GM23248 (cell line): ENCODE measurements around the gene PPIG. TPM values are rescaled to one million over a fixed set of nuclear protein-coding genes. Genes with fewer than 3 reads are reported as not detected.
A peak's percentile ranks its signal among the peaks of the same experiment; 100 is the strongest.
"Not testable (repeated sequence)": the region's sequence is repeated elsewhere in the genome, so short reads cannot be mapped to it uniquely, and the experiment has no call there.

Experiments
- DNase-seq: peaks from one replicate; pipeline ENCODE4 v3.0.0-alpha.2; 2015
- H2AFZ ChIP-seq: fragments of 200-600 bp; sonication (generic); 2 replicates; pipeline ENCODE4 v1.6.1; 2016; ENCODE audit warnings: antibody characterized with exemption
- H3F3A ChIP-seq: fragments of 200-600 bp; sonication (generic); 2 replicates; pipeline ENCODE4 v1.6.1; 2016; ENCODE audit warnings: mild to moderate bottlenecking, antibody characterized with exemption, mixed run types; ENCODE audit not compliant: insufficient read depth
- H3K27ac ChIP-seq: fragments of 200-600 bp; sonication (generic); 2 replicates; pipeline ENCODE4 v1.5.1; 2016; ENCODE audit warnings: mild to moderate bottlenecking
- H3K27me3 ChIP-seq: fragments of 200-600 bp; sonication (generic); replicated peaks from 2 replicates; pipeline ENCODE4 v1.6.1; 2016; ENCODE audit warnings: mild to moderate bottlenecking; ENCODE audit not compliant: insufficient read depth
- H3K36me3 ChIP-seq: fragments of 200-600 bp; sonication (generic); 2 replicates; pipeline ENCODE4 v1.6.1; 2016; ENCODE audit warnings: low read depth, mild to moderate bottlenecking
- H3K4me1 ChIP-seq: fragments of 200-600 bp; sonication (generic); 2 replicates; pipeline ENCODE4 v1.6.1; 2016; ENCODE audit warnings: mild to moderate bottlenecking; ENCODE audit not compliant: insufficient read depth
- H3K4me2 ChIP-seq: fragments of 200-600 bp; sonication (generic); one replicate; pipeline ENCODE4 v1.6.1; 2016; ENCODE audit warnings: mild to moderate bottlenecking; ENCODE audit not compliant: unreplicated experiment
- H3K4me3 ChIP-seq: fragments of 200-600 bp; sonication (generic); 2 replicates; pipeline ENCODE4 v1.5.1; 2016; ENCODE audit warnings: mild to moderate bottlenecking
- H3K79me2 ChIP-seq: fragments of 200-600 bp; sonication (generic); 2 replicates; pipeline ENCODE4 v1.6.1; 2016; ENCODE audit warnings: mild to moderate bottlenecking; ENCODE audit not compliant: insufficient read depth
- H3K9ac ChIP-seq: fragments of 200-600 bp; sonication (generic); 2 replicates; pipeline ENCODE4 v1.6.1; 2016; ENCODE audit warnings: mild to moderate bottlenecking
- H3K9me2 ChIP-seq: fragments of 200-600 bp; sonication (generic); 2 replicates; pipeline ENCODE4 v1.6.1; 2016; ENCODE audit warnings: mixed run types, mild to moderate bottlenecking, moderate library complexity; ENCODE audit not compliant: insufficient read depth
- H3K9me3 ChIP-seq: fragments of 200-600 bp; sonication (generic); one replicate; pipeline ENCODE4 v1.6.1; 2017; ENCODE audit warnings: low read depth
- H4K20me1 ChIP-seq: fragments of 200-600 bp; sonication (generic); 2 replicates; pipeline ENCODE4 v1.6.0; 2016; ENCODE audit not compliant: insufficient read depth
- EZH2 ChIP-seq: fragments of 200-600 bp; sonication (generic); IDR thresholded peaks from 2 replicates; pipeline ENCODE4 v1.6.1; 2018; ENCODE audit warnings: antibody characterized with exemption, mild to moderate bottlenecking; ENCODE audit not compliant: insufficient read depth, poor library complexity, severe bottlenecking
- EZH2phosphoT487 ChIP-seq: fragments of 200-600 bp; sonication (generic); IDR thresholded peaks from 2 replicates; pipeline ENCODE4 v1.6.1; 2018; ENCODE audit warnings: antibody characterized with exemption, moderate library complexity, mild to moderate bottlenecking, low read depth; ENCODE audit not compliant: insufficient read depth
- WGBS, 2 experiments: methylation state at CpG; one replicate each; pipeline ENCODE4 v1.1.6; 2015 to 2017; ENCODE audit warnings: low lambda C conversion rate in 2 of 2, low coverage in 1 of 2; ENCODE audit errors: missing lambda C conversion rate in 2 of 2; 5-methylcytosine and 5-hydroxymethylcytosine counted together
- in situ Hi-C: fragments of 300-500 bp; cut with MboI; formaldehyde crosslinking; loops from 2 replicates; pipeline ENCODE4 v1.15.0; 2020
- polyA plus RNA-seq: library from polyadenylated mRNA; unstranded; fragments of >200 nt; fragmentation: Nextera tagmentation; extraction: Ambion mirVana; gene quantifications from 2 replicates; pipeline ENCODE4 v1.2.1, GENCODE V29; 2016
- total RNA-seq: library from RNA; depleted of rRNA; stranded (reverse); fragments of >200 nt; shearing (Covaris generic); gene quantifications from 2 replicates; pipeline ENCODE4 v1.2.3, GENCODE V29; 2014

PPIG gene
- total and polyA plus RNA-seq, 2 experiments from 2014 or later: 23.0 to 51.3 TPM

DNA sequence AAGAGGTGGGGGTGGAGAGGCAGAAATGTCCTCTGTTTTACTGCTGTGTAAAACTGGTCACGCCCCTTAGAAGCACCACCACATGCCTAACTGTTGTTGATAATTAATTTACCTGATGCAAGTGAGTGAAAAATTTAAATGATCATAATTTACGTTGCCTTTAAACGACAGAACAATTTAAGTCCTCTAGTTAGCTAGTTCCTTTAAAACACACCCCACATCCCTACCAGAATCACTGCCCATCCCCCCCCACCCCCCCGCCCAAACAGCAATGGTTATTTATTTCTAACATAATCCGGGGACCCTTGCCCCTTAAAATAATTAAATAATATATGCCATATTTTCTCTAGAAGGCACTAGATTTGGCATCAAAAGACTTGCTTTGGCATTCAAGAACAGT lies 633 bp upstream of the PPIG start:
- H3K4me3 ChIP-seq: peak overlapping the region; percentile 99; the same call in 1 of the 2 replicates

DNA sequence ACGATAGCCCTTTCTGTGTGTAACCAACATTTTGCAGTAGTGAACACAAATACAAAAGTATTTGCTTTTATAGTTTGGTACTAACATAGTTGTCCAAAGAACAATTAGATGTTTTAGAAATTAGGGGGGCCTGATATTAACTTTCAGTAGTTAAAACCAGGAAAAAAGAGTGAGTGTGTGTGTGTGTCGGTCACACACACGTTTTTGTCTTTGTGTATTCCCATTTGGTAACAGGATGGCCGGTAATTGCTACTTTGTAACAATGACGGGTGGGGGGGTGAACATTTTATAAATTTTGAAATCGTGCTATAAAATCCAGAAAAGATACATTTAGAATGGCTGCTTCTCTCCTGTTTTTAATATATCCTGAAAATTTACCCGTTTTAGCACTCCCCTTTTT lies 1.5 kb downstream of the PPIG start:
- TF ChIP-seq EZH2phosphoT487 (no peak), EZH2 (no peak)
- in situ Hi-C loops: no loop called here

More for the DNA sequence above, 633 bp upstream of the PPIG start:
- Histone ChIP-seq H3K4me2 (peak overlapping the region; percentile 99), H3F3A (peaks cover 8% of the 10 kb centered on the region; the same call in 1 of the 2 replicates), H3K4me1 (peaks cover 12% of the 10 kb centered on the region), H3K9me2 (no peaks in the 10 kb centered on the region), H3K9ac (no peak overlapping the region), H3K27ac (peak overlapping the region; percentile 97), H3K27me3 (no peaks in the 10 kb centered on the region), H3K9me3 (no peaks in the 10 kb centered on the region), H2AFZ (peak overlapping the region; percentile 93), H4K20me1 (no peaks in the 10 kb centered on the region), H3K79me2 (peaks cover 41% of the 10 kb centered on the region), H3K36me3 (no peaks in the 10 kb centered on the region; the same call in 1 of the 2 replicates)
- TF ChIP-seq EZH2phosphoT487 (no peak), EZH2 (no peak)
- DNase-seq: no peak
- in situ Hi-C loops: no loop called here
- WGBS, 2 experiments: 88 to 91% methylated on average over 5 of the region's 5 CpGs

DNA sequence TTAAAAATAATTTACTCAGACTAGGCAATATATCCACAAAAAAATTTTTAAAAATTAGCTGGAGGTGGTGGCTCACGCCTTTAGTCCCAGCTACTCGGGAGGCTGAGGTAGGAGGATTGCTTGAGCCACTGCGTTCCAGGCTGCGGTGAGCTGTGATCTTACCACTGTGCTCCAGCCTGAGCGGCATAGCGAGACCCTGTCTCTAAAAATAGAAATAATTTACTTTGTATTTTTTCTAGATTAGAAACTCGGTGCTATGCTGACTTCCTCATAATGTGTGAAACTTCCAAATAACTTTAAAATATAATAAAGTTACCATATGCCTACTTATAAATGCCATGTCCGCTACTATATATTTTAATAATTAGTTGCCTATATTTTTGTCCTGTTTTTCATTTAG lies 6.7 kb downstream of the PPIG start:
- no peaks in the 10 kb centered on the region for H3K9me2 ChIP-seq
- H3K27ac ChIP-seq: no peak overlapping the region
- TF ChIP-seq EZH2: no peak
- TF ChIP-seq EZH2phosphoT487: no peak
- H3K4me2 ChIP-seq: no peak overlapping the region
- in situ Hi-C loops: no loop called here
- H2AFZ ChIP-seq: no peak overlapping the region
- H4K20me1 ChIP-seq: no peaks in the 10 kb centered on the region
- H3K4me1 ChIP-seq: peaks cover 10% of the 10 kb centered on the region
- WGBS, 2 experiments: 88 to 90% methylated on average over 8 of the region's 8 CpGs
- no peak for DNase-seq
- H3F3A ChIP-seq: no peaks in the 10 kb centered on the region
- H3K27me3 ChIP-seq: no peaks in the 10 kb centered on the region
- H3K9me3 ChIP-seq: no peaks in the 10 kb centered on the region
- peaks cover 100% of the 10 kb centered on the region for H3K79me2 ChIP-seq
- H3K9ac ChIP-seq: no peak overlapping the region
- H3K36me3 ChIP-seq: no peaks in the 10 kb centered on the region
- no peak overlapping the region for H3K4me3 ChIP-seq

More for the DNA sequence above, 1.5 kb downstream of the PPIG start:
- Histone ChIP-seq H3K4me1 (peaks cover 12% of the 10 kb centered on the region), H3K9ac (peak overlapping the region; percentile 99), H3K36me3 (no peaks in the 10 kb centered on the region; the same call in 1 of the 2 replicates), H2AFZ (peak overlapping the region; percentile 93; the same call in 1 of the 2 replicates), H3K27me3 (no peaks in the 10 kb centered on the region), H4K20me1 (no peaks in the 10 kb centered on the region), H3K4me3 (peak overlapping the region; percentile 99), H3K4me2 (peak overlapping the region; percentile 99), H3F3A (peaks cover 8% of the 10 kb centered on the region; the same call in 1 of the 2 replicates), H3K27ac (peak overlapping the region; percentile 97), H3K79me2 (peaks cover 63% of the 10 kb centered on the region), H3K9me2 (no peaks in the 10 kb centered on the region), H3K9me3 (no peaks in the 10 kb centered on the region)
- WGBS, 2 experiments: 1 to 2% methylated on average over 7 of the region's 7 CpGs
- peak; percentile 27 for DNase-seq

DNA sequence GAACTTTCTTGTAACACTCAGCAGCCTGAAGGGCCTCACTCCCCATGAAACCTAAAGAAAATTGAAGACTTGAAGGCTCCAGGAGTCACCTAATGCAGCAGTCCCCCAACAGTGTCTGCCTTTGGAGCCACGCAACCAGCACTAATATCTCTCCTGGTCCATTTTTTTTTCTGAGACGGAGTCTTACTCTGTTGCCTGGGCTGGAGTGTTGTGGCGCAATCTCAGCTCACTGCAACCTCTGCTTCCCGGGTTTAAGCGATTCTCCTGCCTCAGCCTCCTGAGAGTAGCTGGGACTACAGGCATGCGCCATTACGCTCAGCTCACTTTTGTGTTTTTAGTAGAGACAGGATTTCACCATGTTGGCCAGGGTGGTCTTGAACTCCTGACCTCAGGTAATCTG lies 12.4 kb downstream of the PPIG start:
- H3F3A ChIP-seq, DNase-seq, in situ Hi-C loops, H3K4me2 ChIP-seq, H3K27me3 ChIP-seq, H3K9ac ChIP-seq, H3K9me2 ChIP-seq, H3K27ac ChIP-seq, H3K9me3 ChIP-seq, H2AFZ ChIP-seq, H3K4me3 ChIP-seq, H3K36me3 ChIP-seq, H3K4me1 ChIP-seq: not testable (repeated sequence)
- Histone ChIP-seq H3K79me2 (peaks cover 100% of the 10 kb centered on the region), H4K20me1 (peaks cover 11% of the 10 kb centered on the region)
- WGBS, 2 experiments: 86% methylated on average over 7 of the region's 7 CpGs

DNA sequence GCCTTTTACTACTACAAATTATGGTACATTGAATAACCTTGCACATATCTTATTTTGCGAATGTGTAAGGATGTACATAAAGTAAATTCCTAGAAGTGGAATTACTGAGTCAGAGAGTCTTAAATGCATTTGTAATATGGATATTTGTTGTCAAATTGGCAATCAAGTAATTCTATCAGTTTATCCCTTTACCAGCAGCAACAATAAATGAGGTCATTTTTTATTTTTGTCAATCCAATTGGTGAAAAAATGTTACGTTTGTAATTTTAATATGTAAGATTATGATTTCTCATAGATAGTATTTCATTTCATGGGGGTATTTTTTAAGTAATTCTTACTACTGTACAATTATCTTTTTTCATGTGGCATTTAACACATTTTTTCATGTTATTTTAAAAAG lies 14.8 kb downstream of the PPIG start:
- H3K9me2 ChIP-seq: no peaks in the 10 kb centered on the region
- no peak for TF ChIP-seq EZH2phosphoT487
- no peak for TF ChIP-seq EZH2
- no peak overlapping the region for H3K4me2 ChIP-seq
- peaks cover 11% of the 10 kb centered on the region for H4K20me1 ChIP-seq
- H2AFZ ChIP-seq: no peak overlapping the region
- peaks cover 100% of the 10 kb centered on the region for H3K79me2 ChIP-seq
- no peaks in the 10 kb centered on the region for H3K4me1 ChIP-seq
- H3K4me3 ChIP-seq: no peak overlapping the region
- WGBS, 2 experiments: 90 to 95% methylated on average over 2 of the region's 2 CpGs
- no peaks in the 10 kb centered on the region for H3K27me3 ChIP-seq
- H3K27ac ChIP-seq: no peak overlapping the region
- no peak for DNase-seq
- H3F3A ChIP-seq: no peaks in the 10 kb centered on the region
- in situ Hi-C loops: no loop called here
- no peak overlapping the region for H3K9ac ChIP-seq
- no peaks in the 10 kb centered on the region for H3K36me3 ChIP-seq
- no peaks in the 10 kb centered on the region for H3K9me3 ChIP-seq
